K562 (cell line): ENCODE results near the gene FRYL. TPM values are rescaled to one million over a fixed set of nuclear protein-coding genes. Genes with fewer than 3 reads are reported as not detected.
A peak's percentile ranks its signal among the peaks of the same experiment; 100 is the strongest.

Source experiments
- ATAC-seq: fragments of 200-7000 bp; cut with Tn5 transposase; 3 replicates; pipeline ENCODE4 v1.9.1; 2020; ENCODE audit warnings: moderate library complexity
- BruUV-seq: library from RNA; stranded (reverse); fragments of 400-500 nt; replicated peaks from 2 replicates; lab custom pipeline; 2021; lab: Mats Ljungman, UMichigan
- CTCF ChIA-PET: fragments of 300-600 bp; formaldehyde crosslinking; extraction: SDS; loops from one replicate; lab custom pipeline; 2021; ENCODE audit warnings: low intra/inter-chr PET ratio; lab: Yijun Ruan, JAX
- POLR2A ChIA-PET: fragments of 300-600, 350-650 bp; sonication (Branson Sonifier 250); formaldehyde crosslinking; extraction: SDS; loops from one replicate; lab custom pipeline; 2021; ENCODE audit warnings: antibody characterized with exemption, inconsistent platforms; lab: Yijun Ruan, JAX
- DNase-seq, 4 experiments: peaks; one replicate each; pipeline versions ENCODE4 v3.0.0 to v3.0.0-alpha.2; 2011 to 2018; ENCODE audit warnings: low spot score in 3 of 4, mixed read lengths in 3 of 4; ENCODE audit errors: extremely low read depth in 1 of 4
- FAIRE-seq: peaks from 2 replicates; lab custom pipeline; 2011; peaks lifted over from hg19 to GRCh38; lab: Jason Lieb, UNC
- H2AFZ ChIP-seq: 2 replicates; pipeline ENCODE4 v1.6.0; 2011; ENCODE audit warnings: low read depth, low read length, control low read depth, inconsistent platforms
- H3K27ac ChIP-seq: fragments of 200-600 bp; 3 replicates; pipeline ENCODE4 v1.8.0; 2011; ENCODE audit warnings: low read depth, mild to moderate bottlenecking, control low read depth, inconsistent platforms, low read length, moderate library complexity, mixed read lengths; ENCODE audit errors: extremely low read depth
- H3K27me3 ChIP-seq, 2 experiments: fragments of 300-600 bp in 1 of 2; 2 replicates in 1 of 2; 3 replicates in 1 of 2; pipeline versions ENCODE4 v1.6.0 to v1.8.0; 2011; ENCODE audit warnings: inconsistent platforms in 2 of 2, low read length in 2 of 2, mild to moderate bottlenecking in 1 of 2, mixed read lengths in 1 of 2, moderate library complexity in 1 of 2; ENCODE audit not compliant: control insufficient read depth in 2 of 2, insufficient read depth in 2 of 2
- H3K36me3 ChIP-seq: fragments of 300-600 bp; 3 replicates; pipeline ENCODE4 v1.8.0; 2011; ENCODE audit warnings: mild to moderate bottlenecking, low read length, inconsistent platforms; ENCODE audit not compliant: control insufficient read depth, insufficient read depth
- H3K4me1 ChIP-seq, 2 experiments: fragments of 200-600 bp in 1 of 2; replicated peaks in 1 of 2; 2 replicates in 1 of 2; 3 replicates in 1 of 2; pipeline versions ENCODE4 v1.5.1 to v1.8.0; 2011; ENCODE audit warnings: inconsistent platforms in 2 of 2, low read length in 2 of 2, mild to moderate bottlenecking in 1 of 2, mixed read lengths in 1 of 2, moderate library complexity in 1 of 2; ENCODE audit not compliant: control insufficient read depth in 2 of 2, insufficient read depth in 2 of 2
- H3K4me2 ChIP-seq: 2 replicates; pipeline ENCODE4 v1.6.1; 2011; ENCODE audit warnings: low read length, control low read depth, inconsistent platforms, mixed read lengths; ENCODE audit not compliant: insufficient read depth
- H3K4me3 ChIP-seq: fragments of 200-600 bp; sonication (generic), shearing (Covaris generic); 2 replicates; pipeline ENCODE4 v1.5.1; 2016; ENCODE audit warnings: control low read depth, inconsistent platforms
- H3K79me2 ChIP-seq: fragments of 200-600 bp; 3 replicates; pipeline ENCODE4 v1.8.0; 2011; ENCODE audit warnings: low read length, inconsistent platforms; ENCODE audit not compliant: control insufficient read depth, insufficient read depth
- H3K9ac ChIP-seq, 2 experiments: 2 replicates each; pipeline versions ENCODE4 v1.6.0 to v1.6.1; 2011; ENCODE audit warnings: low read depth in 2 of 2, low read length in 2 of 2, control low read depth in 1 of 2, inconsistent platforms in 1 of 2, mild to moderate bottlenecking in 1 of 2, mixed read lengths in 1 of 2; ENCODE audit not compliant: insufficient read depth in 1 of 2
- H3K9me1 ChIP-seq: one replicate; pipeline ENCODE4 v1.6.0; 2011; ENCODE audit warnings: inconsistent platforms, mild to moderate bottlenecking, low read length, moderate library complexity; ENCODE audit not compliant: control insufficient read depth, insufficient read depth
- H3K9me3 ChIP-seq: replicated peaks from 2 replicates; pipeline ENCODE4 v1.5.1; 2011; ENCODE audit warnings: low read depth, low read length, inconsistent platforms; ENCODE audit not compliant: control insufficient read depth, insufficient read depth
- H4K20me1 ChIP-seq: replicated peaks from 2 replicates; pipeline ENCODE4 v1.6.1; 2011; ENCODE audit warnings: low read length, inconsistent platforms, mixed read lengths; ENCODE audit not compliant: control insufficient read depth, insufficient read depth
- ARID1B ChIP-seq: fragments of 450-650 bp; IDR thresholded peaks from 2 replicates; pipeline ENCODE4 v1.6.1; 2016; ENCODE audit warnings: antibody characterized with exemption, mild to moderate bottlenecking, inconsistent platforms
- ATF1 ChIP-seq, 2 experiments: fragments of 450-650 bp in 1 of 2; IDR thresholded peaks; 2 replicates each; pipeline ENCODE4 v1.6.1; 2016; ENCODE audit warnings: missing compliant biosample characterization in 1 of 2, missing genetic modification characterization in 1 of 2
- BRD4 ChIP-seq: fragments of 200-600 bp; sonication (generic); IDR thresholded peaks from 2 replicates; pipeline ENCODE4 v1.6.1; 2017; ENCODE audit warnings: inconsistent platforms
- BRF2 ChIP-seq: IDR thresholded peaks from 3 replicates; pipeline ENCODE4 v1.6.1; 2011; ENCODE audit warnings: borderline replicate concordance, mild to moderate bottlenecking; ENCODE audit not compliant: insufficient read length, insufficient read depth
- CREB5 ChIP-seq: fragments of 250-450 bp; sonication (Bioruptor Pico); IDR thresholded peaks from 2 replicates; pipeline ENCODE4 v1.5.0; 2020; ENCODE audit warnings: mild to moderate bottlenecking
- GTF2E2 ChIP-seq: fragments of 200-800 bp; sonication (Bioruptor generic); IDR thresholded peaks from 2 replicates; pipeline ENCODE4 v1.6.1; 2016; ENCODE audit warnings: missing genetic modification characterization, missing compliant biosample characterization
- GTF2F1 ChIP-seq: IDR thresholded peaks from 2 replicates; pipeline ENCODE4 v1.6.1; 2011; ENCODE audit warnings: low read depth, low read length, improper control_type of control experiment
- HDAC3 ChIP-seq: fragments of 450-650 bp; IDR thresholded peaks from 2 replicates; pipeline ENCODE4 v1.6.1; 2018; ENCODE audit warnings: borderline replicate concordance, mild to moderate bottlenecking, moderate library complexity; ENCODE audit not compliant: partially characterized antibody
- LCOR ChIP-seq: sonication (generic); formaldehyde crosslinking; IDR thresholded peaks from 2 replicates; pipeline ENCODE4 v1.8.0; 2022; ENCODE audit warnings: mild to moderate bottlenecking, missing genetic modification reagents
- NFRKB ChIP-seq: fragments of 450-650 bp; IDR thresholded peaks from 2 replicates; pipeline ENCODE4 v1.6.1; 2016; ENCODE audit warnings: low read depth
- TEAD4 ChIP-seq, 2 experiments: sonication (generic) in 1 of 2; formaldehyde crosslinking in 1 of 2; IDR thresholded peaks; 2 replicates each; pipeline versions ENCODE4 v1.6.1 to v1.8.0; 2012 to 2022; ENCODE audit warnings: borderline replicate concordance in 1 of 2, inconsistent platforms in 1 of 2, low read length in 1 of 2, mild to moderate bottlenecking in 1 of 2, missing genetic modification reagents in 1 of 2
- TRIM28 ChIP-seq: fragments of 450-650 bp; IDR thresholded peaks from 2 replicates; pipeline ENCODE4 v1.6.1; 2017
- ZBTB34 ChIP-seq: fragments of 250-450 bp; sonication (Bioruptor Pico); IDR thresholded peaks from 2 replicates; pipeline ENCODE4 v1.8.0; 2021; ENCODE audit warnings: mild to moderate bottlenecking, moderate library complexity
- ZNF165 ChIP-seq: fragments of 250-450 bp; sonication (Bioruptor Pico); IDR thresholded peaks from 2 replicates; pipeline ENCODE4 v1.4.0; 2020; ENCODE audit warnings: borderline replicate concordance
- ZNF766 ChIP-seq: fragments of 200-800 bp; sonication (Bioruptor generic); conservative IDR thresholded peaks from 2 replicates; pipeline ENCODE4 v1.6.1; 2016; ENCODE audit warnings: missing genetic modification characterization, missing compliant biosample characterization
- WGBS: fragments of 100-300 bp; shearing (Covaris generic); methylation state at CpG from one replicate; pipeline ENCODE4 v1.1.6; 2016; ENCODE audit warnings: low coverage, mixed read lengths; ENCODE audit not compliant: insufficient coverage; ENCODE audit errors: missing lambda C conversion rate; 5-methylcytosine and 5-hydroxymethylcytosine counted together
- in situ Hi-C: fragments of 300-500 bp; cut with MboI; formaldehyde crosslinking; loops from 4 replicates; pipeline ENCODE4 v1.15.0; 2018; ENCODE audit warnings: inconsistent platforms, mixed read lengths
- intact Hi-C: fragments of 100-400 bp; cut with micrococcal nuclease; formaldehyde crosslinking; loops from 2 replicates; pipeline ENCODE4 v1.14.2; 2022
- polyA plus RNA-seq, 8 experiments: library from polyadenylated mRNA; depleted of rRNA in 4 of 8; stranded (reverse) in 5 of 8; unstranded in 3 of 8; fragments of >200 nt; fragmentation: Nextera tagmentation in 2 of 8; fragmentation: Illumina TruSeq in 1 of 8; extraction: Ambion mirVana in 2 of 8; extraction: Trizol in 1 of 8; gene quantifications; 2 replicates each; pipeline versions ENCODE4 v1.2.1 to v1.2.3, GENCODE V29; 2011 to 2014; ENCODE audit warnings: inconsistent platforms in 1 of 8, missing spikeins in 1 of 8
- total RNA-seq, 7 experiments: library from RNA; depleted of rRNA in 6 of 7; stranded (reverse); fragments of >200 nt in 6 of 7; fragmentation: Illumina TruSeq in 2 of 7; extraction: Trizol in 2 of 7; gene quantifications; 2 replicates each; pipeline versions ENCODE4 v1.2.1 to v1.2.3, GENCODE V29; 2011 to 2021; ENCODE audit warnings: low replicate concordance in 1 of 7

Gene FRYL
- total and polyA plus RNA-seq, 9 of the 15 experiments (the other 6 are each of a cell fraction or from before 2014, with no cell fraction given) = 7.2 to 34.9 (median 15.9) TPM

- no peak for TF ChIP-seq ATF1 (CRISPR knock-in tag; IDR thresholded peaks at IDR 0.05)
- TF ChIP-seq ATF1 (tag; IDR thresholded peaks at IDR 0.05) = peak; percentile 39; the same call in 1 of the 2 replicates
- TF ChIP-seq ZNF165 (CRISPR knock-in tag) = no peak
- peak; percentile 82 for TF ChIP-seq ARID1B
- peak; percentile 78 for TF ChIP-seq TEAD4 (IDR thresholded peaks at IDR 0.05; ENCODE audit: low read length)
- no peak for TF ChIP-seq TEAD4 (CRISPR knock-in tag; IDR thresholded peaks at IDR 0.05; ENCODE audit: borderline replicate concordance)
- no peak for TF ChIP-seq NFRKB
- TF ChIP-seq HDAC3 = no peak
Observed at GRCh38 chr4:48623182-48623780, 156.8 kb downstream of the FRYL start (continued).

- 80% methylated on average over 2 of the region's 2 CpGs for WGBS
- BruUV-seq = no TSS peak
- H3K9me3 ChIP-seq = no peaks in the 10 kb centered on the region
- no peak overlapping the region for H3K4me2 ChIP-seq
- no peak overlapping the region for H2AFZ ChIP-seq
- no peaks in the 10 kb centered on the region for H3K27me3 ChIP-seq
- CTCF ChIA-PET = no interaction called here
- H3K4me1 ChIP-seq = peaks cover 0 to 16% of the 10 kb centered on the region in 2 experiments; a peak in 4 of 5 replicates
- DNase-seq (no peak), FAIRE-seq (no peak), ATAC-seq (no peak)
- H3K36me3 ChIP-seq = peaks cover 24% of the 10 kb centered on the region
- intact Hi-C loops (no loop called here), in situ Hi-C loops (no loop called here)
- no peaks in the 10 kb centered on the region for H3K79me2 ChIP-seq
- H3K9ac ChIP-seq = no peak overlapping the region
- no peaks in the 10 kb centered on the region for H3K9me1 ChIP-seq
- no peaks in the 10 kb centered on the region for H4K20me1 ChIP-seq
- POLR2A ChIA-PET = interaction anchor here (0.6 to 2.6 kb wide), 2 partner anchors 8 to 158 kb away, joined by 3 to 5 read pairs; no protein-coding TSS in a partner anchor
- H3K27ac ChIP-seq = no peak overlapping the region
- H3K4me3 ChIP-seq = no peak overlapping the region
- no peak for TF ChIP-seq TRIM28
- TF ChIP-seq GTF2F1 = no peak
- TF ChIP-seq LCOR (CRISPR knock-in tag) = no peak
- no peak for TF ChIP-seq BRD4
- no peak for TF ChIP-seq ZBTB34 (CRISPR knock-in tag)
- no peak for TF ChIP-seq ZNF766
- no peak for TF ChIP-seq GTF2E2 (tag)
- TF ChIP-seq CREB5 (CRISPR knock-in tag) = no peak
- no peak for TF ChIP-seq BRF2
- TF ChIP-seq, all 486 proteins: peak for 0
Observed at GRCh38 chr4:48620831-48621230, 159.2 kb downstream of the FRYL start.
